Jurkat, Clone E6-1 (cell line): ENCODE data around the gene PTAFR. TPM values are rescaled to one million over a fixed set of nuclear protein-coding genes. Genes with fewer than 3 reads are reported as not detected.

ENCODE experiments used
- DNase-seq: peaks from one replicate; pipeline ENCODE4 v3.0.0-alpha.2; 2011; ENCODE audit warnings: low read depth, low spot score
- H3K4me3 ChIP-seq: 2 replicates; pipeline ENCODE4 v1.5.1; 2011; ENCODE audit warnings: mild to moderate bottlenecking, low read length, control low read depth, moderate library complexity
- polyA plus RNA-seq: library from polyadenylated mRNA; unstranded; fragments of >200 nt; gene quantifications from one replicate; pipeline ENCODE4 v1.2.1, GENCODE V29; 2012; ENCODE audit warnings: missing spikeins; ENCODE audit not compliant: insufficient read length, insufficient read depth

Gene PTAFR
- polyA plus RNA-seq = 0.27 TPM

- DNase-seq = no peak
- no peak within 1 kb of the TSS for H3K4me3 ChIP-seq
Observed at GRCh38 chr1:28176492-28177470, at the start of gene PTAFR. PTAFR (minus strand) TSS chr1:28176690; CDS start chr1:28151021, 25,669 bp downstream.

DNA sequence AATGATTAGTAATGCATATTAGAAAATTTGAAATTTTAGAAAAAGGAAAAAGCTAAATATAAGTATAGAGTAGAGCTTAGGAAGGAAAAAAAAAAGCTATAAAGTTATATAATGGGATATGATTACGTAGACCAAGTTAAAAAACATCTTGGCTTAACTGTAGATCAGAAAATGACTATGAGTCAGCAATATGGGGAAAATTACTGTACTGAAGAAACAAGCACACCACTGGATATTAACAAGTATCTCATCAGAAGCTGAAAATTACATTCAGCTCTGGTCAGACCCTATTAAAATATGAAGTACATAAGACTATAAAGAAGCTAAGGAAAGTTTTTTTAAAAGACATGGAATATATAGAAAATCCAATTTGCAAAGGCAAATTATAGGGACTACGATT is 36.8 kb upstream of the PTAFR start:
- no peak overlapping the region for H3K4me3 ChIP-seq
- no peak for DNase-seq

GRCh38 chr1:28209700-28210099 is 33.2 kb upstream of the PTAFR start:
- DNase-seq = no peak
- no peak overlapping the region for H3K4me3 ChIP-seq

GRCh38 chr1:28208818-28209441 is 32.4 kb upstream of the PTAFR start:
- DNase-seq = peak; percentile 60

GRCh38 chr1:28205243-28205642 is 28.8 kb upstream of the PTAFR start:
- DNase-seq = no peak
- no peak overlapping the region for H3K4me3 ChIP-seq

More at GRCh38 chr1:28208818-28209441, 32.4 kb upstream of the PTAFR start:
- no peak overlapping the region for H3K4me3 ChIP-seq

DNA sequence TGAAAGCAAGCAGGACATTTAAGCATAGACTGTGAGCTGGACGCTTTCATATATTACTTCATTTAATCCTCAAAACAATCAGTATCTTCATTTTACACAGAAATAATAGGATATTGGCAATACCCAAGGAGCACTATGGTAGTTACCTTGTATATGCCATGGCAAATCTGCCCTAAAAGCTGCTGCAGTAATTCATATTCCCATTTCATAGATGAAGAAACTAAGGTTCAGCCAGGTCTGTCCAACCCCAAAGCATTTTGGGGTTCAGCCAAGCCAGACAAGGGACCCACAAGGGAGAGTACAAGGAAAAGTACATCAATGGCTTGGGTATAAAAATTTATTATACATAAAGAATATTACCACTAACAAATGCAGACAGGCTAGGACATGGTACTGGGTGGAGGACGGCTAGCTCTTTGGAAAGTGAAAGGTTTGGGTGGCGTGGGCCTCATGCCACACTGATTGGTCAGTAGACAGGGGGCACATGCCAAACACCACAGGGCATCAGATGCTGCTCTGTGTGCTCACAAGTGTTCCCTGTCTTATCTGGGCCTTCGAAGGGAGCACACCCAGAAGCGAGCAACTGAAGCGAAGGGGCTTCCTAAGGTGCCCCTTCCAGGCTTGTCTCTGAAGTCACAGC is 23.9 kb upstream of the PTAFR start:
- no peak overlapping the region for H3K4me3 ChIP-seq

GRCh38 chr1:28199328-28200233 is 23.1 kb upstream of the PTAFR start:
- no peak overlapping the region for H3K4me3 ChIP-seq
- peak; percentile 90 for DNase-seq

More for the DNA sequence above, 23.9 kb upstream of the PTAFR start:
- no peak for DNase-seq

- no peak for DNase-seq
- H3K4me3 ChIP-seq = no peak overlapping the region
Observed at GRCh38 chr1:28197682-28198415, 21.4 kb upstream of the PTAFR start.

- H3K4me3 ChIP-seq = no peak overlapping the region
Observed at GRCh38 chr1:28196330-28196729, 19.8 kb upstream of the PTAFR start.

GRCh38 chr1:28195780-28196179 is 19.3 kb upstream of the PTAFR start:
- DNase-seq = no peak
- H3K4me3 ChIP-seq = no peak overlapping the region

More at GRCh38 chr1:28196330-28196729, 19.8 kb upstream of the PTAFR start:
- DNase-seq = no peak

GRCh38 chr1:28194326-28195035 is 18.0 kb upstream of the PTAFR start:
- no peak overlapping the region for H3K4me3 ChIP-seq
- DNase-seq = no peak

- no peak for DNase-seq
- H3K4me3 ChIP-seq = no peak overlapping the region
Observed at GRCh38 chr1:28193701-28194161, 17.2 kb upstream of the PTAFR start.

GRCh38 chr1:28190996-28191645 is 14.6 kb upstream of the PTAFR start:
- H3K4me3 ChIP-seq = no peak overlapping the region
- no peak for DNase-seq

DNA sequence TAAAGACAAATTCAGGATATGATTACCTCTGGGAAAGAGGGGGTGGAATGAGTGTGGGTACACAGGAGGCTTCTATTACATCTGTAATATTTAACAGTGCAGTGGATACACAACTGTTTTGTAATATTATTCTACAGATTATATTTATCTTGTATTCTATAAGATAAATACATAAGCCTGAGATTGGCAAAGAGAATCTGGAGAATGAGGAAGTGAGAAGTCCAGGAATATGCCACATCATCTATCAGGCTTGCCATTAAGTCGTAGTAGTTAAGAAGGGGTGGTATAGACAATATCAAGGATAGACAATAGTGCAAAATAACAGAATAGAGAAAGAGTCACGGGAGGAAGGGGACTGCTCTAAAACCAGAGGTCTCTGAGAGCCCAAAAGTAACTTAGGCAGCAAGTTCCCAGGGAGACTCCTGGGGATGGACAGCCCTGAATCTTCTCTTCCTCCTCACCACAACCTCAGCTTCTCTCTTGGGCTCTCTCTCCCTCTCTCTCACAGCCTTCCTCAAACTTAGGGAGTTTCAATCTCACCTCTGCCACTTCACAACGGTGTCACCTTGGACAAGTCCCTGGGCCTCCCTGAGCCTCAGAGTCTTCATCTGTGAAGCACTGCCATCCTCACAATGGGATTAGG is 14.0 kb upstream of the PTAFR start:
- H3K4me3 ChIP-seq = no peak overlapping the region
- no peak for DNase-seq

DNA sequence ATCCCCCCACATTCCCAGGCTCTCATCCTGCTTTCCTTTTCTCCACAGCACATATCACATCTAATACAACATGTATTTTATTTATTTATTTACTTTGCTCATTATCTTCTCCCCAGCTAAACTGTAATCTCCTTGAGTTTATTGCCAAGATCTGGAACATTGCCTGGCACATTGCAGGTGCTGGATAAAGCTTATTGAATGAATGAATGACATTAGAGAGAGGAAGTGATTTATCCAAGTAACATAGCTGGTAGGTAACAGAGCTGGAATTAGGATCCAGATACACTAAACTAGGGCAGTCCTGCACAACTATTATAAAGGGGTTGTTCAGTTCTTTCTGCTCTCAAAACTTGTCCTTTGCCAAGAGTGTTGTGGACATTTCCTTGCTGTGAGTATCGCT is 8.6 kb upstream of the PTAFR start:
- DNase-seq = no peak
- no peak overlapping the region for H3K4me3 ChIP-seq
